H9 (cell line): ENCODE data around the gene TAOK3. TPM values are rescaled to one million over a fixed set of nuclear protein-coding genes. Genes with fewer than 3 reads are reported as not detected.

Experiments
- DNase-seq: peaks from one replicate; pipeline ENCODE4 v3.0.0-alpha.2; 2017
- H2AFZ ChIP-seq: one replicate; pipeline ENCODE4 v1.6.1; 2013; ENCODE audit warnings: mild to moderate bottlenecking, low read length, control low read depth, moderate library complexity
- H2AK5ac ChIP-seq: 2 replicates; pipeline ENCODE4 v1.6.1; 2013; ENCODE audit warnings: low read length, control low read depth, mixed read lengths; ENCODE audit not compliant: insufficient read length
- H2BK120ac ChIP-seq: one replicate; pipeline ENCODE4 v1.6.1; 2013; ENCODE audit warnings: low read depth, mild to moderate bottlenecking, low read length, control low read depth, inconsistent platforms; ENCODE audit not compliant: poor library complexity, severe bottlenecking
- H2BK12ac ChIP-seq: 2 replicates; pipeline ENCODE4 v1.6.1; 2013; ENCODE audit warnings: low read length, control low read depth, mixed read lengths, low read depth; ENCODE audit not compliant: insufficient read length
- H2BK15ac ChIP-seq: 2 replicates; pipeline ENCODE4 v1.6.1; 2013; ENCODE audit warnings: low read depth, low read length, control low read depth
- H2BK20ac ChIP-seq: one replicate; pipeline ENCODE4 v1.6.1; 2013; ENCODE audit warnings: low read depth, mild to moderate bottlenecking, low read length, control low read depth, inconsistent platforms; ENCODE audit not compliant: poor library complexity, severe bottlenecking
- H2BK5ac ChIP-seq: 2 replicates; pipeline ENCODE4 v1.6.1; 2013; ENCODE audit warnings: low read length, control low read depth, mixed read lengths; ENCODE audit not compliant: insufficient read length
- H3K14ac ChIP-seq: 2 replicates; pipeline ENCODE4 v1.6.1; 2013; ENCODE audit warnings: low read length, control low read depth; ENCODE audit not compliant: insufficient read depth
- H3K18ac ChIP-seq: 2 replicates; pipeline ENCODE4 v1.6.1; 2013; ENCODE audit warnings: low read depth, mild to moderate bottlenecking, mixed read lengths, low read length, control low read depth; ENCODE audit not compliant: insufficient read length
- H3K23ac ChIP-seq: 2 replicates; pipeline ENCODE4 v1.6.1; 2013; ENCODE audit warnings: low read length, control low read depth, mixed read lengths, low read depth; ENCODE audit not compliant: insufficient read length
- H3K23me2 ChIP-seq: 2 replicates; pipeline ENCODE4 v1.6.1; 2013; ENCODE audit warnings: low read depth, mild to moderate bottlenecking, mixed read lengths, low read length, control low read depth; ENCODE audit not compliant: insufficient read length, poor library complexity, severe bottlenecking
- H3K27ac ChIP-seq: 2 replicates; pipeline ENCODE4 v1.5.1; 2013; ENCODE audit warnings: low read length, control low read depth, mixed read lengths, low read depth; ENCODE audit not compliant: insufficient read length
- H3K27me3 ChIP-seq: 2 replicates; pipeline ENCODE4 v1.6.1; 2013; ENCODE audit warnings: low read length, control low read depth, inconsistent platforms; ENCODE audit not compliant: insufficient read depth
- H3K4ac ChIP-seq: 2 replicates; pipeline ENCODE4 v1.6.1; 2013; ENCODE audit warnings: low read depth, mild to moderate bottlenecking, control low read depth, inconsistent platforms, low read length, moderate library complexity
- H3K4me1 ChIP-seq: 2 replicates; pipeline ENCODE4 v1.6.1; 2013; ENCODE audit warnings: low read length, control low read depth, inconsistent platforms; ENCODE audit not compliant: insufficient read depth
- H3K4me2 ChIP-seq: 2 replicates; pipeline ENCODE4 v1.6.1; 2013; ENCODE audit warnings: low read length, control low read depth, mixed read lengths; ENCODE audit not compliant: insufficient read length, insufficient read depth
- H3K56ac ChIP-seq: 2 replicates; pipeline ENCODE4 v1.6.1; 2013; ENCODE audit warnings: low read depth, mild to moderate bottlenecking, mixed read lengths, low read length, control low read depth; ENCODE audit not compliant: insufficient read length
- H3K79me1 ChIP-seq: 2 replicates; pipeline ENCODE4 v1.6.1; 2013; ENCODE audit warnings: low read depth, mild to moderate bottlenecking, moderate library complexity, low read length, control low read depth, inconsistent platforms; ENCODE audit not compliant: insufficient read depth, poor library complexity, severe bottlenecking
- H3K79me2 ChIP-seq: 2 replicates; pipeline ENCODE4 v1.6.1; 2013; ENCODE audit warnings: low read length, control low read depth, inconsistent platforms; ENCODE audit not compliant: insufficient read depth
- H3K9ac ChIP-seq: 2 replicates; pipeline ENCODE4 v1.6.1; 2013; ENCODE audit warnings: low read length, control low read depth, mixed read lengths; ENCODE audit not compliant: insufficient read length; ENCODE audit errors: extremely low read depth
- H3K9me3 ChIP-seq: one replicate; pipeline ENCODE4 v1.6.1; 2013; ENCODE audit warnings: low read depth, low read length, inconsistent platforms; ENCODE audit not compliant: control insufficient read depth
- H3T11ph ChIP-seq: one replicate; pipeline ENCODE4 v1.6.1; 2013; ENCODE audit warnings: mild to moderate bottlenecking, low read length, control low read depth, inconsistent platforms
- H4K20me1 ChIP-seq: one replicate; pipeline ENCODE4 v1.6.1; 2013; ENCODE audit not compliant: control insufficient read depth, insufficient read length, insufficient read depth
- H4K5ac ChIP-seq: 2 replicates; pipeline ENCODE4 v1.6.1; 2013; ENCODE audit warnings: low read depth, mild to moderate bottlenecking, mixed read lengths, low read length, control low read depth; ENCODE audit not compliant: insufficient read length
- H4K8ac ChIP-seq: replicated peaks from 2 replicates; pipeline ENCODE4 v1.6.1; 2013; ENCODE audit warnings: low read length, control low read depth, mixed read lengths, low read depth; ENCODE audit not compliant: insufficient read length
- H4K91ac ChIP-seq: 2 replicates; pipeline ENCODE4 v1.6.1; 2013; ENCODE audit warnings: low read depth, mild to moderate bottlenecking, moderate library complexity, mixed read lengths, low read length, control low read depth; ENCODE audit not compliant: insufficient read length
- H3K27ac Mint-ChIP-seq, 3 experiments: 2 replicates in 2 of 3; 3 replicates in 1 of 3; pipeline ENCODE4 v1.8.0; 2020 to 2021; ENCODE audit warnings: mixed read lengths in 3 of 3, mild to moderate bottlenecking in 1 of 3, moderate library complexity in 1 of 3
- H3K27me3 Mint-ChIP-seq: 2 replicates; pipeline ENCODE4 v1.8.0; 2021; ENCODE audit warnings: low read depth, mild to moderate bottlenecking, moderate library complexity, mixed read lengths
- H3K36me3 Mint-ChIP-seq, 3 experiments: 2 replicates in 2 of 3; 3 replicates in 1 of 3; pipeline ENCODE4 v1.8.0; 2020 to 2021; ENCODE audit warnings: low read depth in 3 of 3, mixed read lengths in 3 of 3; ENCODE audit not compliant: insufficient read depth in 1 of 3
- H3K4me1 Mint-ChIP-seq, 2 experiments: 2 replicates each; pipeline ENCODE4 v1.8.0; 2020; ENCODE audit warnings: mixed read lengths in 2 of 2
- H3K4me3 Mint-ChIP-seq, 2 experiments: 2 replicates in 1 of 2; 3 replicates in 1 of 2; pipeline ENCODE4 v1.8.0; 2020 to 2021; ENCODE audit warnings: mild to moderate bottlenecking in 2 of 2, mixed read lengths in 2 of 2, moderate library complexity in 1 of 2
- H3K9me3 Mint-ChIP-seq, 2 experiments: 2 replicates in 1 of 2; 3 replicates in 1 of 2; pipeline ENCODE4 v1.8.0; 2020; ENCODE audit warnings: mild to moderate bottlenecking in 2 of 2, mixed read lengths in 2 of 2, moderate library complexity in 1 of 2
- WGBS: extraction: QIAGEN DNeasy Blood & Tissue Kit; methylation state at CpG from one replicate; pipeline ENCODE4 v1.1.7; 2013; ENCODE audit warnings: missing lambda C conversion rate, low lambda C conversion rate, mixed read lengths; ENCODE audit not compliant: insufficient read length; ENCODE audit errors: extremely low coverage; 5-methylcytosine and 5-hydroxymethylcytosine counted together
- total RNA-seq: library from RNA; stranded (reverse); gene quantifications from 2 replicates; pipeline ENCODE4 v1.2.1, GENCODE V29; 2021
- TF ChIP-seq, protein P1 (sequence below): fragments of 200-600 bp; sonication (generic); conservative IDR thresholded peaks from 3 replicates; pipeline ENCODE4 v1.8.0; 2021; ENCODE audit warnings: antibody characterized with exemption, mild to moderate bottlenecking

TAOK3 gene
- total RNA-seq, 1 experiment from 2014 or later: 5.2 TPM

DNA sequence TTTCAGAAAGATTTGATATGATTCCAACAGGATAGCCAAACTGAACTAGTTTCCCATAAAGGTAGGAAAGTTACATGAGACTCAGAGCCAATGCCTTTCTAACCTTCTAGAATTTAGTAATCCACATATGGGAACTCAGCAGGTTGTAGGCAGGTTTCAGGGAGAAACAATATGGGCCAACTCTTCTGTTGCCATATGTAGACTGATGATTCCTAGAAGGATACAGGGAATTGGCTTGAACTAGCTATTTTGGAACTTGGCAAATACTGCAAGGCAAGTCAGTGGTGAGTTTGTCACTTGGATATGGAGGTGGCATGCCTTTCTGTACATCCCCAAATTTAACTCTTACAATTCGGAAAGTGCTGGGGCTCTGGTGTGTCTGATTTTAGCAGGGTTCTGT is 19.1 kb upstream of the TAOK3 start:
- no peak overlapping the region for H2AFZ ChIP-seq
- WGBS: no CpG with 5 or more reads among the region's 1 CpG
- no peak overlapping the region for H3K18ac ChIP-seq
- H2AK5ac ChIP-seq: no peak overlapping the region
- Mint-ChIP-seq H3K9me3 (no peaks in the 10 kb centered on the region), H3K27me3 (no peaks in the 10 kb centered on the region), H3K4me3 (no peak overlapping the region), H3K36me3 (peaks cover 38 to 89% (median 83%) of the 10 kb centered on the region in 3 experiments; a peak in 6 of 7 replicates), H3K27ac (no peak overlapping the region; a peak in 1 of 7 replicates), H3K4me1 (no peaks in the 10 kb centered on the region)
- no peak overlapping the region for H4K5ac ChIP-seq
- no peaks in the 10 kb centered on the region for H3K23me2 ChIP-seq
- no peak overlapping the region for H4K91ac ChIP-seq
- H3K9ac ChIP-seq: no peak overlapping the region
- H3K79me1 ChIP-seq: no peaks in the 10 kb centered on the region
- no peaks in the 10 kb centered on the region for H3K79me2 ChIP-seq
- H2BK120ac ChIP-seq: no peak overlapping the region
- H3K27ac ChIP-seq: no peak overlapping the region
- no peak overlapping the region for H3T11ph ChIP-seq
- H3K9me3 ChIP-seq: no peaks in the 10 kb centered on the region
- no peak overlapping the region for H4K8ac ChIP-seq
- TF ChIP-seq, protein P1, sequence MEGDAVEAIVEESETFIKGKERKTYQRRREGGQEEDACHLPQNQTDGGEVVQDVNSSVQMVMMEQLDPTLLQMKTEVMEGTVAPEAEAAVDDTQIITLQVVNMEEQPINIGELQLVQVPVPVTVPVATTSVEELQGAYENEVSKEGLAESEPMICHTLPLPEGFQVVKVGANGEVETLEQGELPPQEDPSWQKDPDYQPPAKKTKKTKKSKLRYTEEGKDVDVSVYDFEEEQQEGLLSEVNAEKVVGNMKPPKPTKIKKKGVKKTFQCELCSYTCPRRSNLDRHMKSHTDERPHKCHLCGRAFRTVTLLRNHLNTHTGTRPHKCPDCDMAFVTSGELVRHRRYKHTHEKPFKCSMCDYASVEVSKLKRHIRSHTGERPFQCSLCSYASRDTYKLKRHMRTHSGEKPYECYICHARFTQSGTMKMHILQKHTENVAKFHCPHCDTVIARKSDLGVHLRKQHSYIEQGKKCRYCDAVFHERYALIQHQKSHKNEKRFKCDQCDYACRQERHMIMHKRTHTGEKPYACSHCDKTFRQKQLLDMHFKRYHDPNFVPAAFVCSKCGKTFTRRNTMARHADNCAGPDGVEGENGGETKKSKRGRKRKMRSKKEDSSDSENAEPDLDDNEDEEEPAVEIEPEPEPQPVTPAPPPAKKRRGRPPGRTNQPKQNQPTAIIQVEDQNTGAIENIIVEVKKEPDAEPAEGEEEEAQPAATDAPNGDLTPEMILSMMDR: no peak
- no peak overlapping the region for H2BK12ac ChIP-seq
- no peak for DNase-seq
- no peaks in the 10 kb centered on the region for H3K27me3 ChIP-seq
- H3K4me1 ChIP-seq: no peaks in the 10 kb centered on the region
- H3K23ac ChIP-seq: no peak overlapping the region
- no peak overlapping the region for H2BK5ac ChIP-seq
- no peak overlapping the region for H2BK15ac ChIP-seq
- no peaks in the 10 kb centered on the region for H4K20me1 ChIP-seq
- H2BK20ac ChIP-seq: no peak overlapping the region
- H3K4me2 ChIP-seq: no peak overlapping the region
- no peak overlapping the region for H3K14ac ChIP-seq
- no peak overlapping the region for H3K4ac ChIP-seq
- no peak overlapping the region for H3K56ac ChIP-seq
